Measurements from ENCODE around the gene CIC.

Gene CIC

GRCh38 chr19:42278452-42279154, 9.6 kb downstream of the CIC start:
- DNase-seq = no peak

GRCh38 chr19:42279155-42279901, 10.3 kb downstream of the CIC start:
- no peak for DNase-seq

- DNase-seq = peak; percentile 90
These were observed 11.1 kb downstream of the CIC start for GRCh38 chr19:42279902-42280814.

GRCh38 chr19:42280815-42281145, 11.7 kb downstream of the CIC start:
- DNase-seq = no peak

- DNase-seq = peak; percentile 35
These were observed 12.2 kb downstream of the CIC start for GRCh38 chr19:42281146-42281826.

GRCh38 chr19:42281827-42282762, 13.0 kb downstream of the CIC start:
- no peak for DNase-seq

- DNase-seq = no peak
These were observed 13.8 kb downstream of the CIC start for GRCh38 chr19:42282819-42283187.

GRCh38 chr19:42283188-42284065, 14.4 kb downstream of the CIC start:
- peak; percentile 77 for DNase-seq

- peak; percentile 18 for DNase-seq
These were observed 15.0 kb downstream of the CIC start for GRCh38 chr19:42284066-42284501.

- DNase-seq = no peak
These were observed 15.7 kb downstream of the CIC start for GRCh38 chr19:42284591-42285341.

- DNase-seq = no peak
These were observed 16.5 kb downstream of the CIC start for GRCh38 chr19:42285541-42285941.

GRCh38 chr19:42285988-42286348, 16.9 kb downstream of the CIC start:
- no peak for DNase-seq

GRCh38 chr19:42286349-42287016, 17.4 kb downstream of the CIC start:
- DNase-seq = peak; percentile 21

GRCh38 chr19:42287017-42287826, 18.2 kb downstream of the CIC start:
- no peak for DNase-seq

- no peak for DNase-seq
These were observed 18.7 kb downstream of the CIC start for GRCh38 chr19:42287827-42288107.

- no peak for DNase-seq
These were observed 19.3 kb downstream of the CIC start for GRCh38 chr19:42288387-42288786.

GRCh38 chr19:42288881-42289555, 20.0 kb downstream of the CIC start:
- no peak for DNase-seq

GRCh38 chr19:42289556-42290041, 20.5 kb downstream of the CIC start:
- no peak for DNase-seq
